ENCODE data around the gene SOS1.

The SOS1 gene

DNA sequence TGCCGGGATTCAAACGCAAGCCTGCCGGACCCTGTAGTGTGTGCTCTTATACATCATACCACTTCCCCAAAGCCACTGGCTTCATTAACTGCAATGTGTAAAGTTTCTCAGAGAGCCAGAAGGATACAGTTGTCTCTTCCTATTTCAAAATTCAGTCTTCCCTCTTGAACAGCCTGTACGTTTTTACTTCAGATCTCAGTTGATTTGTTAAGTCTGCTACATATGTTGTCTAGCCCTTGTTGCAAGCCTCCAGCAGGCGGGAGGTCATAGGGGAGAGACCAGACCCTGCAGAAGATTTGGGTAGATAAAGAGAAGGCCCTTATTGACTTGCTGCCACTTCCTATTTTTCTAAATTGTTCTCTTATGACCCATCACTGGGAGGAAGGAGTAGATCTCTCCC lies 174.9 kb downstream of the SOS1 start:
- Histone ChIP-seq H3K27me3 (ENCODE audit: control insufficient read depth in 1 of 2, insufficient read depth in 1 of 2, low read length in 2 of 2) (no peaks in the 10 kb centered on the region), H3K14ac (ENCODE audit: low read length in 2 of 2) (no peak overlapping the region), H3K79me1 (replicated peaks; ENCODE audit: low read length, poor library complexity, severe bottlenecking) (no peaks in the 10 kb centered on the region), H3K27ac (ENCODE audit: low read length, poor library complexity, severe bottlenecking) (no peak overlapping the region), H3K4ac (ENCODE audit: low read depth in 1 of 2, low read length in 2 of 2) (no peak overlapping the region), H2BK15ac (ENCODE audit: low read depth, poor library complexity, severe bottlenecking) (no peak overlapping the region), H3K23ac (ENCODE audit: low read length in 2 of 2) (no peak overlapping the region), H3K36me3 (ENCODE audit: control insufficient read depth in 1 of 2, insufficient read depth in 2 of 2, low read depth in 1 of 2, low read length in 2 of 2) (no peaks in the 10 kb centered on the region), H2AK5ac (ENCODE audit: low read length, severe bottlenecking) (no peak overlapping the region), H3K4me3 (ENCODE audit: insufficient read depth in 1 of 2, low read depth in 1 of 2, low read length in 2 of 2) (no peak overlapping the region), H4K8ac (ENCODE audit: low read length) (no peak overlapping the region), H3K9ac (ENCODE audit: low read length) (no peak overlapping the region), H2AFZ (ENCODE audit: low read depth, low read length) (no peak overlapping the region), H3K18ac (ENCODE audit: low read depth in 1 of 2, low read length in 2 of 2) (no peak overlapping the region), H3K9me3 (ENCODE audit: control insufficient read depth, low read length) (no peaks in the 10 kb centered on the region), H2BK120ac (ENCODE audit: low read depth, low read length) (no peak overlapping the region), H2BK12ac (ENCODE audit: low read length in 2 of 2) (no peak overlapping the region), H4K91ac (ENCODE audit: low read length) (no peak overlapping the region), H3K4me1 (ENCODE audit: control insufficient read depth, insufficient read depth, low read depth, low read length) (peaks cover 3% of the 10 kb centered on the region), H2BK5ac (ENCODE audit: low read depth, low read length, poor library complexity, severe bottlenecking) (no peak overlapping the region), H3K4me2 (ENCODE audit: low read length, poor library complexity, severe bottlenecking) (no peak overlapping the region)
- 89% methylated on average over 5 of the region's 5 CpGs for WGBS
- no peak for DNase-seq

DNA sequence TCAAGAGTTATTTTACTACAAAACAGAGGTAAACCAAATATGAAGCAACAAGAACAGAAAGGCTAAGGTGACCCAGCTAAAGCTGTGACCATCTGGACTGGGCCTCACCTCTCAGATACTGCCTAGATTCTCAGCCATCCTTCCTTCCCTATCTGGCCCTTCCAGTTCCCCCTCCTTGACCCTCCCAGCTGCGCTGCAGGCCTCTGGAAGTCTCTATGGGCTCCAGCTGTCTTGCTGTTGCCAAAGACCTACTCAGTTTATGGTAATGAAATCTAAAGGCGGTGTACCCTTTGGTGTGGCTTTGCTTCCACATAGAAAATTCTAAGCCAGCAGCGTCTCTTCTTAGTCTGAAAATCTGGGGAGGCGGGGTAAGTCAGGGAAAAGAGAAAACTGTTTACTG lies 175.5 kb downstream of the SOS1 start:
- no peak overlapping the region for H3K14ac ChIP-seq (ENCODE audit: low read length in 2 of 2)
- DNase-seq: peak; percentile 19
- H3K18ac ChIP-seq (ENCODE audit: low read depth in 1 of 2, low read length in 2 of 2): no peak overlapping the region
- H3K4me3 ChIP-seq (ENCODE audit: insufficient read depth in 1 of 2, low read depth in 1 of 2, low read length in 2 of 2): no peak overlapping the region
- H3K27ac ChIP-seq (ENCODE audit: low read length, poor library complexity, severe bottlenecking): no peak overlapping the region
- no peak overlapping the region for H4K91ac ChIP-seq (ENCODE audit: low read length)
- H3K23ac ChIP-seq (ENCODE audit: low read length in 2 of 2): no peak overlapping the region
- H3K9ac ChIP-seq (ENCODE audit: low read length): no peak overlapping the region
- no peak overlapping the region for H2BK5ac ChIP-seq (ENCODE audit: low read depth, low read length, poor library complexity, severe bottlenecking)
- H3K4ac ChIP-seq (ENCODE audit: low read depth in 1 of 2, low read length in 2 of 2): no peak overlapping the region
- H3K4me1 ChIP-seq (ENCODE audit: control insufficient read depth, insufficient read depth, low read depth, low read length): peaks cover 3% of the 10 kb centered on the region
- no peak overlapping the region for H2BK120ac ChIP-seq (ENCODE audit: low read depth, low read length)
- 93% methylated on average over 4 of the region's 4 CpGs for WGBS
- H3K4me2 ChIP-seq (ENCODE audit: low read length, poor library complexity, severe bottlenecking): no peak overlapping the region
- H3K27me3 ChIP-seq (ENCODE audit: control insufficient read depth in 1 of 2, insufficient read depth in 1 of 2, low read length in 2 of 2): no peaks in the 10 kb centered on the region
- no peaks in the 10 kb centered on the region for H3K9me3 ChIP-seq (ENCODE audit: control insufficient read depth, low read length)
- H3K79me1 ChIP-seq (replicated peaks; ENCODE audit: low read length, poor library complexity, severe bottlenecking): no peaks in the 10 kb centered on the region
- H2AK5ac ChIP-seq (ENCODE audit: low read length, severe bottlenecking): no peak overlapping the region
- no peak overlapping the region for H2BK15ac ChIP-seq (ENCODE audit: low read depth, poor library complexity, severe bottlenecking)
- no peak overlapping the region for H4K8ac ChIP-seq (ENCODE audit: low read length)
- H2AFZ ChIP-seq (ENCODE audit: low read depth, low read length): no peak overlapping the region
- no peak overlapping the region for H2BK12ac ChIP-seq (ENCODE audit: low read length in 2 of 2)
- H3K36me3 ChIP-seq (ENCODE audit: control insufficient read depth in 1 of 2, insufficient read depth in 2 of 2, low read depth in 1 of 2, low read length in 2 of 2): no peaks in the 10 kb centered on the region

DNA sequence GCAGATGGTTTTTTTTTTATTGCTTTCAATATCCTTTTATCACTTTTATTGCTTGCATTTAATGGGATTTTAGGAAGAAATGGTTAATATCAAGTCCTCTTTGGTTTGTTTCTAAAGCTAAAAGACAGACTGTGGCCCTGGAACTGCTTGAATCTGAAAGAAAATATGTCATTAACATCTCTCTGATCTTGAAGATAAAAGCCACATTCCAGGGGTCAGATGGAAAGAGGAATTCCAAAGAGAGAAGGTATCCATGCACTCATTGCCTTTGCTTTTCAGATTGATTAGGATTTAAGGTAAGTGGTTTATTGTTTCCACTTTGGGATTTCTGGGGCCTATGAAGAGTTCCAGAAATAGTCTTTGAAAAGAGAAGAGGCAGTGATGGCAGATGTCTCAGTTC lies 177.1 kb downstream of the SOS1 start:
- Histone ChIP-seq H2AFZ (ENCODE audit: low read depth, low read length) (no peak overlapping the region), H3K27ac (ENCODE audit: low read length, poor library complexity, severe bottlenecking) (no peak overlapping the region), H3K18ac (ENCODE audit: low read depth in 1 of 2, low read length in 2 of 2) (no peak overlapping the region), H2AK5ac (ENCODE audit: low read length, severe bottlenecking) (no peak overlapping the region), H3K36me3 (ENCODE audit: control insufficient read depth in 1 of 2, insufficient read depth in 2 of 2, low read depth in 1 of 2, low read length in 2 of 2) (no peaks in the 10 kb centered on the region), H3K9ac (ENCODE audit: low read length) (no peak overlapping the region), H3K4ac (ENCODE audit: low read depth in 1 of 2, low read length in 2 of 2) (no peak overlapping the region), H2BK5ac (ENCODE audit: low read depth, low read length, poor library complexity, severe bottlenecking) (no peak overlapping the region), H3K9me3 (ENCODE audit: control insufficient read depth, low read length) (no peaks in the 10 kb centered on the region), H3K4me3 (ENCODE audit: insufficient read depth in 1 of 2, low read depth in 1 of 2, low read length in 2 of 2) (no peak overlapping the region), H3K14ac (ENCODE audit: low read length in 2 of 2) (no peak overlapping the region), H2BK15ac (ENCODE audit: low read depth, poor library complexity, severe bottlenecking) (no peak overlapping the region), H2BK120ac (ENCODE audit: low read depth, low read length) (no peak overlapping the region), H3K4me1 (ENCODE audit: control insufficient read depth, insufficient read depth, low read depth, low read length) (peaks cover 3% of the 10 kb centered on the region), H4K91ac (ENCODE audit: low read length) (no peak overlapping the region), H2BK12ac (ENCODE audit: low read length in 2 of 2) (no peak overlapping the region), H3K27me3 (ENCODE audit: control insufficient read depth in 1 of 2, insufficient read depth in 1 of 2, low read length in 2 of 2) (no peaks in the 10 kb centered on the region), H3K4me2 (ENCODE audit: low read length, poor library complexity, severe bottlenecking) (no peak overlapping the region), H3K23ac (ENCODE audit: low read length in 2 of 2) (no peak overlapping the region), H3K79me1 (replicated peaks; ENCODE audit: low read length, poor library complexity, severe bottlenecking) (no peaks in the 10 kb centered on the region), H4K8ac (ENCODE audit: low read length) (no peak overlapping the region)
- DNase-seq: no peak

DNA sequence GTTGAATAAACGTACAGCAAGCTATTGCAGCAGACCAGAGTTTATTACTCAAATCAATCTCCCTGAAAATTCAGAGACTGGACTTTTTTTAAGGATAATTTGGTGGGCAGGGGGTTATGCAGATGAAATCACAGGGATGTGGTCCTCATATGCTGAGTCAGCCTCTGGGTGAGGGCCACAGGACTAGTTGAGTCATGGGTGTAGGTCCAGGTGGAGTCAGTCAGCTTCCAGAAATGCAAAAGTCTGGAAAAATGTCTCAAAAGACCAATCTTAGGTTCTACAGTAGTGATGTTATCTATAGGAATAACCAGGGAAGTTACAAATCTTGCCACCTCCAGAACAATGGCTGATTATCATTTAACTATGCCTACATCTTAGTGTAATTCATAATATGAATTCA lies 180.1 kb downstream of the SOS1 start:
- no peak overlapping the region for H2BK5ac ChIP-seq (ENCODE audit: low read depth, low read length, poor library complexity, severe bottlenecking)
- H2AK5ac ChIP-seq (ENCODE audit: low read length, severe bottlenecking): no peak overlapping the region
- H4K8ac ChIP-seq (ENCODE audit: low read length): no peak overlapping the region
- no peak overlapping the region for H3K4me3 ChIP-seq (ENCODE audit: insufficient read depth in 1 of 2, low read depth in 1 of 2, low read length in 2 of 2)
- H2BK12ac ChIP-seq (ENCODE audit: low read length in 2 of 2): no peak overlapping the region
- no peaks in the 10 kb centered on the region for H3K36me3 ChIP-seq (ENCODE audit: control insufficient read depth in 1 of 2, insufficient read depth in 2 of 2, low read depth in 1 of 2, low read length in 2 of 2)
- H3K79me1 ChIP-seq (replicated peaks; ENCODE audit: low read length, poor library complexity, severe bottlenecking): no peaks in the 10 kb centered on the region
- H3K4me1 ChIP-seq (ENCODE audit: control insufficient read depth, insufficient read depth, low read depth, low read length): no peaks in the 10 kb centered on the region
- no peak overlapping the region for H3K9ac ChIP-seq (ENCODE audit: low read length)
- no peak overlapping the region for H2AFZ ChIP-seq (ENCODE audit: low read depth, low read length)
- no peak for DNase-seq
- H3K14ac ChIP-seq (ENCODE audit: low read length in 2 of 2): no peak overlapping the region
- no peak overlapping the region for H2BK15ac ChIP-seq (ENCODE audit: low read depth, poor library complexity, severe bottlenecking)
- H4K91ac ChIP-seq (ENCODE audit: low read length): no peak overlapping the region
- no peak overlapping the region for H3K4me2 ChIP-seq (ENCODE audit: low read length, poor library complexity, severe bottlenecking)
- no peaks in the 10 kb centered on the region for H3K27me3 ChIP-seq (ENCODE audit: control insufficient read depth in 1 of 2, insufficient read depth in 1 of 2, low read length in 2 of 2)
- H2BK120ac ChIP-seq (ENCODE audit: low read depth, low read length): no peak overlapping the region
- no peaks in the 10 kb centered on the region for H3K9me3 ChIP-seq (ENCODE audit: control insufficient read depth, low read length)
- H3K27ac ChIP-seq (ENCODE audit: low read length, poor library complexity, severe bottlenecking): no peak overlapping the region
- H3K4ac ChIP-seq (ENCODE audit: low read depth in 1 of 2, low read length in 2 of 2): no peak overlapping the region
- no peak overlapping the region for H3K18ac ChIP-seq (ENCODE audit: low read depth in 1 of 2, low read length in 2 of 2)
- H3K23ac ChIP-seq (ENCODE audit: low read length in 2 of 2): no peak overlapping the region
- 80% methylated on average over 1 of the region's 1 CpG for WGBS
